GM18870 (cell line): ENCODE data around the gene ADARB2.

Experiments used
- ATAC-seq: cut with Tn5 transposase; IDR thresholded peaks from one replicate; pipeline ENCODE4 v1.9.1; 2021; ENCODE audit warnings: moderate library complexity; ENCODE audit not compliant: unreplicated experiment

Gene ADARB2

DNA sequence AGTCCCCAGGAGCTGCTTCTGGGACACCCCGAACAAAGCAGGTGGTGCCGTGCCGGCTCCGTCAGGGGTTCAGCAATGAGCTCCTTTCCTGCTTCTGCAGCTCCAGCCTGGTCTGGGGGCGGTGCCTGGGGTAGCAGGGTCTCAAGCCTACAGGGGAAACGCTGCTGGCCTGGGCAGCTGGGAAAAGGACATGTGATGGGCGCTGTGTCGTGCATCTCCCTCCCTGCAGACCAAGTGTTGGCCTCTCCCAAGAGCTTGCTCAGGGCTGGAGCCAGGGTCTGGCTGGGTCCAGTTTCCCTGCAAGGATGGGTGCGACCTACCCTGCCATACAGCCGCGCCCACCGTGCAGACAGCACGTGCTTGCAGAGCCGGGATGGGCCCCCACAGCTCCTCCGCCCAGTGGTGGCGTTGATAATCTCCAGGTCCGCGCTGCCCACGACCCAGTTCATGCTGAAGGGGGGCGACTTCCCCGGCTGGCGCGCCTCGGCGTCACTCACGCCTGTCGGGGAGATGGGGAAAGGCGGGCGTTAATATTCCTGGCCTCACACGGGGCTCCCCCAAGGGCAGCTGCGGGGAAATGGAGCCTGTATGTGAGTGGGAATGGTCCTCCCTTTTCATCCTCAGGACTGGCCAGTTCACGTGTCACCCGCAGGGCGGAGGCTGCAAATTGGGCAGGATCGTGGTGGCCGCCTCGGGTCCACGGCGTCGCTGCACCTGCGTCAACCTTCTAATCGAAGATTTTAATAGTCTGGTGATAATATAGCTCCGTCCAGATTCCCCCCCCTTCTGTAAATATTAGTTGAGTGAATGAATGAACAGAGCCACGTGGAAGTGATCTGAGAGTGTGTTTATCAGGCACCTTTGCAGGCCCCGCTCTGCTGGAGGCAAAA lies 552.5 kb downstream of the ADARB2 start:
- ATAC-seq, result no peak

DNA sequence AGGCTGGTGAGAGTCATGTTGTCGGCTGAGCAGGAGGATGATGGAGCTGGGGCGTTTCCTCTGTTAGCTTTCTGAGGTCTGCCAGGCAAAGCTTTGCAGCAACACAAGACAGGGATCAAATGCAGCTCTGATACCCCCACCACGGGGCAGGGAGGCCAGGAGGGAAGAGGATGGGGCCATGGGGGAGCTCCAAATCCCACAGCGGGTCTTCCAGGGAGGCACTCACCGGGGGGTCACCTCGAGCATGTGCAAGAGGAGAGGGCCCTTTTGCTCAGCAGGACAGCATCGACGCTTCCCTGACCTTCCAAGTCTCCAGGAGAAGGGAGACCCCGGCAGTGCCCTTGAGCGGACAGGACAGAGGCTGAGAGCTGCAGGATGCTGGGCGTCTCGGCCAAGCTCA lies 553.6 kb downstream of the ADARB2 start:
- ATAC-seq, result no peak

DNA sequence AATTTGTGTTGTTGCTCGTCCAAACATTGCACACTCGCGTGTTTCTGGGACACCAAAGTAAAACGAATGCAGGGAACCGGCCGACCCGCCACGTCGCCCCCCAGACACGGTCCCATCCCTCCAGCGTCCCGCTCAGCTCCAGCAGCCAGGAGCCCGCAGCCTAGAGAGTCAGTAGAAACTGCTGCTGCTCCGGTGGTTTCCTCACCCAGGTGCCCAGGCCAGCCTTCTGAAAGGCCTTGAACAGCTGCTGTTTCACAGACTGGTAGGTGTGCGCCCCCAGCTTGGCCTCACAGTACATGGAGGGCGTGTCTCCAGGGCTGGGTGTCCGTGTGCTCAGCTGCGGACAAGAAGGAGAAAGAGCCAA lies 554.3 kb downstream of the ADARB2 start:
- ATAC-seq, result no peak

DNA sequence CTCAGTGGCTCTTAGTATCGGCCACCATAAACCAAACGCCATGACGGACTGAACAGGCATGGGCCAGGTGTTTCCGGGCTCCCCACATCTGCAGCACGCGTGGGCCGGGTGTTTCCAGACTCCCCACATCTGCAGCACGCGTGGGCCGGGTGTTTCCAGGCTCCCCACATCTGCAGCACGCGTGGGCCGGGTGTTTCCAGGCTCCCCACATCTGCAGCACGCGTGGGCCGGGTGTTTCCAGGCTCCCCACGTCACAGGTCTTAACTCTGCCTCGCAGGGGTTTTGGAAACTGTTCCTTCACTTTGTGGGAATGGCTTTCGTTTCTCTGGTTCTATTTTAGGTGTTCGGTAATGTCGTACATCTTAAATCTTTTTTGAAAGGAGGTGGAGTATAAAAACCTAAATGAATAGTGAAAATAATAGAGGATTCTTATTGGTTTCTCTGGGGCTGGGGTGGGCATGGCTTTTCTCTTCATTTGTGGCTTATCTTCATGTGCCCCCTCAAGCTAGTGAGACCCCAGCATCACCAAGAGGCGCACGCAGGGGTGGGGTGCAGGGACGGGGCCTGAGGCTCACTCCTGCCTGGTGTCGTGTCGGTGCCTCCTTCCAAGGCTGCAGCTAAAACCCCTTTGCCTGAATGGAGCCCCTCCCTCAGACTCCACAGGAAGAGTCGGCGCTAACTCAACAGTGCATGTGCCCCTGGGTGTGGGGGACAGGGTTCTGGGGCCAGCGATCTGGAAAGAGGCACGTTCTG lies 554.9 kb downstream of the ADARB2 start:
- no peak for ATAC-seq

DNA sequence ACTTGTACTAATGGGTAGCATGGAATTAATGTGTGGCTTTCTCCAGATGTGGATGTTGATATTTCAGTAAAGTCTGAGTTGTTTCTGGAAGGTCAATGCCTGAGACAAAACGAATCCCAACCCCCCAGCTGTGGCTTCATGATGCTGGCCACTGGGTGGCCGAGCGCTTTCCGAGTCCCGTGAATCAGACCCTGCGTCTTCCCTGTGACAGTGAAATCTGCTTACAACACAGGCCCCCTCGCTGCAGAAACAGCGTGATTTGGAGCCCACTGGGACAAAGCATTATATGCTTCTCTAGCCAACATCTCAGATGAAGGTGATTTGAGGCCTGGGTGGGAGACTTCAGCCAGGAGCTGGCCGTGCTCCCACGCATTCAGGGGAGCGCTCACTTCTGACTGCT lies 556.5 kb downstream of the ADARB2 start:
- ATAC-seq, result no peak

DNA sequence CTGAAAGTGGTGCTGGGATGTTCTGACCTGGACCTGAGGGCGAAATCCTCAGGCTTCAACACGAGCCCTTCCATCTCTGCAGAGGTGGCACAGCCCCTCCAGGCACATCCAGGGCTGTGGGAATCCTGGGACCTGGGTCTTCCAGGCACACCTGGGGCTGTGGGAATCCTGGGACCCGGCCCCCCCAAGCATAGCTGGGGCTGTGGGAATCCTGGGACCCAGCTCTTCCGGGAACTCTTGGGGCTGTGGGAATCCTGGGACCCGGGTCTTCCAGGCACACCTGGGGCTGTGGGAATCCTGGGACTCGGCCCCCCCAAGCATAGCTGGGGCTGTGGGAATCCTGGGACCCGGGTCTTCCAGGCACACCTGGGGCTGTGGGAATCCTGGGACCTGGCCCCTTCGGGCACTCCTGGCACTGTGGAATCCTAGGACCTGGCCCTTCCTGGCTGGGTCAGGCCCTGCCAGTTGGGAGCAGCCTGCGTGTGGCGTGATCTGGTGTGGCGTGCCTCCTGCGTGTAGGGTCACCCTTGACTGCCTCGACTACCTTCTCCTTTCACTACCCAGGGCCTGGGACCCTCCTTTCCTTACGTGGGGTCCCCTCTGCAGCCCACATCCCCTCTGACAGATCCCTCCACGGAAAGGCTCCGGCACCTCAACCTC lies 557.1 kb downstream of the ADARB2 start:
- no peak for ATAC-seq

DNA sequence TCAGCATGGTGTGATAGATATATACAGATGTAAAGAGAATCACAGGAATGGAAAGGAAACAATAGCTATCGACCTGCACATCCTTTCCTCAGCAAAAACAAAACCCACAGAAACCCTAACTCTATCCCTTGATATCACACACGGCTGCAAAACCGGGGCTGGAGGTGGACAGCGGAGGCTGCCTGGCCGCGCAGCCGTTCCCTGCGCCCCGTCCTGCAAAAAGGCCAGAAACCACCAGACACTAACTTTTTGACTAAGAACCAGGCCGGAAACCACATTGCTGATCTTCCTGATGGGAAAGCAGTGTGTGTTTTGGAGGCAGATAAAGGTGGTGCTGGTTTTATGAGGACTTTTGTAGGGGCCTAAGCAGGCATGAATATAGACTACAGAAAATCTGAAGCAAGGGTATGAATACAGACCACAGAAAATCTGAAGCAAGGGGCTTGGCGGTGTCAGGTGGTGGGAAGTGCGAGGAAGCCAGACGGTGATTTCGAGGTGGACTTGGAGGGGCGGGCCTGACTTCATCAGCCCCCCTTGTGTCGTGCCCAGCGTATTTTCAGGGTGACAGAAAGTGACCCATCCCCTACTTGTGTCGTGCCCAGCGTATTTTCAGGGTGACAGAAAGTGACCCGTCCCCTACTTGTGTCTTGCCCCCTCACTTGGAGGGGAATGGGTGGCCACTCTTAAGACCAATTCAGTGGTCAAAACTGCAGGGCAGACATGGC lies 557.8 kb downstream of the ADARB2 start:
- no peak for ATAC-seq

DNA sequence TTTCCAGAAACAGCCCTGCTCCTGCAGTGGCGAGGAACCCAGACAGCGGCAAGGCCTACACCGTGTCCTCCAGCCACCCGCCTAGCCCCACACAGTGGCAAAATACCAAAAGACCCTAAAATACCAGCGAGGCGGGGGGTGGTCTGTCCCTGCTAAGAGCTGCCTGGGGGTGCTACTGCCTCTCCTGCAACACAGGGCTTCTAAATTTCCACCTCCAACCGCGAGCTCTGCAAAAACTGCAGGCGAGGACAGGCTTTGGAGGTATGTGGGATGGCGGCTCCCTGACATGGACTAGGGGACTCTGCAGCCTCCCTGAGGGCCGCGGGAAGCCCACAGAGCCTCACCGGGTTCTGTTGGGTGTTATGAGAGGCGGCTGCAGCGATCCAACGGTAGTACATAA lies 558.8 kb downstream of the ADARB2 start:
- no peak for ATAC-seq

DNA sequence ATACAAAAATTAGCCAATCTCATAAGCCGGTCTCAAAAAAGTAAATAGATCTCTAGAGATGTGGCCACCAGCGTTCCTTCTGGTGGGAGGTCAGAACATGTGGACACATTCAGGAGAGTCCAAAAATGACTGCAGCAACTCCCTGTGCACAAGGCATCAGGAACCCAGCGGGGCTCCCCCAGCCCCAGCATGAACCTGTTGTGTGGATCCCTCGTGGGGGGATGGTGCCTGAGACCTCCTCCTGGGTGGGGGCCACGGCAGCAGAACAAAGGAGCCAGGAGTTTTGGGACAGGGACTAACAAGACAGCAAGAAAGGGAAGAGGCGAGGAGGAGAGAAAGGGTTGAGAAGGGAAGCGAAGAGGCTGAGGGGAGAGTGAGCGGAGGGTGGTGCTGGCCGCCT lies 559.4 kb downstream of the ADARB2 start:
- no peak for ATAC-seq

DNA sequence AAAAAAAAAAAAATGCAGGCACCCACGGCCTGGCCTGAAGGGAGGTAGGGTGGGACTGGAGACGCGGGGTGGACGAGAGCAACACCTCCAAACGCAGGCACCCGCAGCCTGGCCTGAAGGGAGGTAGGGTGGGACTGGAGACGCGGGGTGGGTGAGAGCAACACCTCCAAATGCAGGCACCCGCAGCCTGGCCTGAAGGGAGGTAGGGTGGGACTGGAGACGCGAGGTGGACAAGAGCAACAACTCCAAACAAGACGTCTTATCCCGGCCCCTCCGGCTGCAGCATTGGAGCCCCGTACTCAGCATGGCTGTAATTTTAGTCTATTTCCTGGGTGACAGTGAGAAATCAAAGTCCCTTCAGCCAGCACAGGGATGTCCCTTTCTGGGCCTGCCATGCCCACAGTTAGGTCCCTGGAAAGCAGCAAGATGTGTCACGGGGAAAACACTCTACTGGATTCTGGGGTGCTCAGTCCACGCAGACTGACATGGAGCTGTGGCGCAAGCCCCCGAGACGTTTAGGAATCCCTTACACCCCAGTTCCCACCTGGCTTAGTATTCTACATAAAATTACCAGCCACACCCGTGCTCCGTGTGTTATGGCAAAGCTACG lies 561.3 kb downstream of the ADARB2 start:
- ATAC-seq, result no peak

DNA sequence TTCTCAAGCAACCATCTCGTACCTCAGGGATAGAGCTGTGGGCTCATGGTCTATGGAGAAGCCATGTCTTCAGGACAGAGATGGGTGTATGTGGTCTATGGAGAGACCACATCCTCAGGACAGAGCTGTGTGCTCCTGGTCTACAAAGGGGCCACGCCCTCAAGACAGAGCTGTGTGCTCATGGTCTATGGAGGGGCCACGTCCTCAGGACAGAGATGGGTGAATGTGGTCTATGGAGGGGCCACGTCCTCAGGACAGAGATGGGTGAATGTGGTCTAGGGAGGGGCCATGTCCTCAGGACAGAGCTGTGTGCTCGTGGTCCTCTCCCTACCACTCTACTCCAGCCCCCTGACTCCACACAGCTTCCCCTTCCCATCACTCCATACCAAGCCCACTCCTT lies 563.3 kb downstream of the ADARB2 start:
- ATAC-seq, result no peak

DNA sequence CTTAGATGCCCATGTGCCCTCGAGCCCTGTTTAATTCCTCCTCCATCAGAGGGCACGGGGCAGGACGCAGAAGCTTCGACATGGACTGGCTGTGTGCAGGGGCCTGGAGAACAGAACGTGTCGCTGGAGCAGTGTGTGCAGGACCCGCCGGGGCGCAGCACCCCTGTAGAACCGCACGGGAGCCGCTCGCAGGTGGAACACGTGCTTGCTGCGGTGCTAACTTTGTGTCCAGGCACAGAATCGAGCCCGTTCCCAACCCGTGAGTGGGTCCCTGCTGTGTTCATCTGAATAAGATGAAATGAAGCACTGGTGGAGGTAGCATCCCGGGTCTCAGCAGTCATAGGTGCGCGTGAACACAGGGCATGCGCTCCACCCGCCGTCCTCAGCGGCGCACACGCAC lies 564.2 kb downstream of the ADARB2 start:
- ATAC-seq, result no peak

DNA sequence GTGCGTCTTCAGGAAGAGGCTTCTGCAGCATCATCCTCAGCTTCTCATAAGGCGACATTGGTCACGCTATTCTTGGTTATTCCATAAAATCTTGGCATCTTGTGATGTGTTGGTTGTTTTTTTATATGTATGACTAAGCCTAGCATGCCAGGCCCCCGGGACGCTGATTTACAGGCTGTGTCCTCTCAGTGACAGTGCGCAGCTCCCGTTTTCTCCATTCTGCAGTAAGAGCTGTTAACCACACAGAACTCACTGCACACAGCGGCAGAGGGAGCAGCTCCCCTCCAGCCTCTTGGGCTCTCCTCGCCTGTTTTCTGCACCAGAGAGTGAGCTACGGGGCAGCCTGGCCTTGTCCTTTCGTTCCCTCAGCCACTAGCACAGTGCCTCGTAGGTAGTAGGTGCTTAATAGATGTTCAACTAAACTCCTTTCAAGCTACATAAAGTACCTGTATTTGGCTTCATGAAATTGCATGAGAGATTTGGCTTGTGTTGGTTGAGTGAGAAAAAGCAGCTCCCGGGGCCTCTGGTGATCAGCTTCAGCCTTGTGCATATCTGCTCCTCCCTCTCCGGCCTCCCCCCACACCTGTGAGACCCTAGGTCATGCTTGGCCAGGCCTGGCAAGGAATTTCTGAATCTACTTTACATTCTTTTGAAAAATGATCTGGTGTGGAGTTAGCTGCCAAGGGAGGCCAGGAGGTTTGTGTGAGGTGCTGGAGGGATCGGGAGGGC lies 564.9 kb downstream of the ADARB2 start:
- ATAC-seq, result no peak

DNA sequence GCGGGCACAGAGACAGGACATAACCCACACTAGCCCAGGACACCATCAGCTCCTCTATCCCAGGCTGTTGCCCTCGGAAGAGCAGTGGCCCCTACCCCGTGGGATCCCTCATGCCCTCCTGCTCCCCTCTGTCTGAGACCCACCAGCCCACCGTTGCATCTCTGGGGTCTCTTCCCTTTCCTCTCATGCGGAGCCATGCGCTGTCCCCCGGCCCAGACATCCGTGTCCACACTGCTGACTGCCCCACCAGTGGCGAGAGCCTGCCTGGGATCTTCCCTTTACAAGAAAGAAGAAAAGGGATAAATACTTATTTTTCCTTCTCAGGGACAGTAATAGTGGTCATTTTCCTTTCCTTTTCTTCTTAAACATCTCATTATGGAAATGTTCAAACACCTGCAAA lies 565.7 kb downstream of the ADARB2 start:
- ATAC-seq, result no peak

DNA sequence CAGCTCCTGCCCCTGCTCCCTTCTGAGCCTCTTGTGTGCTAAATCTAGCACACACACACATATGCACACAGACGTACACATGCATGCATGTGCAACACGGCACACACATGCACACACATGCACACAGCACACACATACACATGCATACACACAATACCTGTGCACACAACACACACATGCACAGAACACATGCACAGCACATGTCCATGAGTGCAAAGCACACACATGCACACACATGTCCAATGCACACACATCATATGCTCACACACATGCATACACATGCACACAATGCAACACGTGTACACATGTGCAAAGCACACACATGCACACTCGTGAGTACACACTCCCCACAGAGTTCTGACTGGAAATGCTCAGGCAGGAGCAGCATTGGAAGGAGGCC lies 566.1 kb downstream of the ADARB2 start:
- no peak for ATAC-seq

DNA sequence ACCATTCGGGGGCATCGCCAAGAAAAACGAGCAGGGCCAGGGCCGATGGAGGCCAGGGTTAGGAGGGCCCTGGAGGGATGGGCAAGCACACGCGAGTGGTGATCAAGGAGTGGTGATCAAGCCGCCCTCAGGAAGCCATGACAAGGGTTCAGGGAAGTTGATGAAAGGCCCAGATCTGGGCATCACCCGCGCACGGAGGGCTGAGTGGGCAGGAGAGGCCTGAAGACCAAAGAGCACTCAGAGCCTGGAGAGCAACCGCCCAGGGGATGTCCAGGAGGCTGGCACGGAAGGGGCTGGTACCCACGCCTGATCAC lies 566.5 kb downstream of the ADARB2 start:
- ATAC-seq, result no peak

DNA sequence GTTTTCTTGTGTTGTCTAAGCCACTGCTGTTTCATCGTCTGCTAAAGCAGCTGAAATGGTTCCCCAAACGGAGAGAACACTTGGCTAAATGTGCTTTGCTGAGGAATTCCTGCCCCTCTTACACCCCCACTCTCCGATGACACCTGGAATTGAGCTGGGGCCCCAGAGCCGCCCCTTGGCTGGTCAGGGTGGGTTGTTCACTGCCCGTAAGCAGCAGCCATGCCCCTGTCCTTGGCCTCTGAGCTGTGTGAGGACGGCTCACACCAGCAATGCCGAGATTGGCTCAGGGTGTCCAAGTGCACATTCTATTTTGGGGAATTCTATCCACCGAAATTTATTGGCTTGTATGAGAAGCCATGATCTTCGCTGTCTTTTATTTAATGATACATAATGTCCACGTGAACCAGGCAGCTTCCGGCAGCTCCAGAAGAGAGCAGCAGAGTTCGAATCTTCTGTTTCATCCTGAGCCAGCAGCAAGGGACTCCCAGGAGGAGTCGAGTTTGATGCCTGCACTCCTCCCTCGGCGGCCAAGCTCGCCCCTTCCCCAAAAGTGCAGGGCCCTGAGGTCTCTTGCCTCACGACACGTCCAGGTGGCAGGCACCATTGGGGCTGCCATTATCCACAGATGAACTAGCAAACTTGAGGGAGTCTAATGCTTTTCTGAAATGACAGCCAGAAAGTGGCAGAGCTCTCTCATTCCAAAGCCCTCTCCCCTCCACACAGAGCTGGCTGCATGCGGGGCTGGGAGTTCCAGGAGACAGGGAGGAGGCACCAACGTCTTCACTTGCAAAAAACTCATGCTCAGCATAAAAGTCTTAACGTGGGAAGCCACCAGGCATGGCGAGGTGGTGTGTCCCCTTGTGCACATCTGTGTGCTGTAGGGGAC lies 567.1 kb downstream of the ADARB2 start:
- ATAC-seq, result no peak

DNA sequence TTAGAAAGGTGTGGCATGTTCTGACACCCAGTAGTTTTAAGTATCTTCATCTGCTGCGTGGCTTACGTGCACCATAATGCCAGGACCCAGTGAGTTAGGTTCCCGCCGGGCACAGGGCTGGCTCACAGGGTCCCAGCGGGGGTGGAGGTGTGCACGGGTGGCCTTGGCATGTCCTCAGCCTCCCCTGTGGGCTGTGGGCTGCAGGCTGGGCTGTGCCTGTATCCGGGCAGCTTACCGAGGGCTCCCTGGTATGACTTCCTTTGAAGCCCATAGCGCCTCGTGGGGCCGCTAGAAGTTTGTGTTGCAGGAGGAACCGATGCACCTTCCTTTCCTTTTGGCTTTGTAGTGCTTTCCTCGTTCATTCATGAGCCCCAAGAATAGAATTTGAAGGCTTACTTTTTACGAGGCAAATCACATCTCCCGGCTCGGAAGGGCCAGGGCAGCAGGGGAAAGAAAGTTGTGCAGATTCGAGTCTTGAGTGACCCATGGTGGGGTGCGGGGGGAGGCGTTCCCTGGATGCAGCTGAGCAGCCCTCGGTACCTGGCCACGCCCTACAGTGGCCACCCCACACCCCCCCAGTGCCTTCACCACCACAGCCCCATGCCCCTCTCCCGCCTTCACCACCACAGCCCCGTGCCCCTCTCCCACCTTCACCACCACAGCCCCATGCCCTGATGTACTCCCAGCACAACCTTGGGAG lies 568.0 kb downstream of the ADARB2 start:
- ATAC-seq, result no peak

DNA sequence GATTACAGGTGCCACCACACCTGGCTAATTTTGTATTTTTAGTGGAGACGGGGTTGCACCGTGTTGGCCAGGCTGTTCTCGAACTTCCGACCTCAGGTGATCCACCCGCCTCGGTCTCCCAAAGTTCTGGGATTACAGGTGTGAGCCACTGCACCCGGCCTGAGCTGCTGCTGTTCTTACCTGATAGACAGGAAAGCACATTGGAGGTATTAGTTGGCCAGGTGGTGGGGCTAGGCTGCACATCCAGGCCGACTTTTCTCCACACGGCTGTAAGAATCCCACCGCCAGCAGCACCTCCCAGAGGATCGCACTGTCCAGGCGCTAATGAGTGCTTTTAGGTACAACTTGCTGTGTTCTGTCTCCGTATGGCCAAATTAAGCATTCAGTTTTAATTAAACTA lies 568.6 kb downstream of the ADARB2 start:
- ATAC-seq, result no peak
